ENCODE measurements around the gene VPS52.
A peak's percentile ranks its signal among the peaks of the same experiment; 100 is the strongest.
"Not testable (repeated sequence)": the region's sequence is repeated elsewhere in the genome, so short reads cannot be mapped to it uniquely, and the experiment has no call there.

VPS52 gene

DNA sequence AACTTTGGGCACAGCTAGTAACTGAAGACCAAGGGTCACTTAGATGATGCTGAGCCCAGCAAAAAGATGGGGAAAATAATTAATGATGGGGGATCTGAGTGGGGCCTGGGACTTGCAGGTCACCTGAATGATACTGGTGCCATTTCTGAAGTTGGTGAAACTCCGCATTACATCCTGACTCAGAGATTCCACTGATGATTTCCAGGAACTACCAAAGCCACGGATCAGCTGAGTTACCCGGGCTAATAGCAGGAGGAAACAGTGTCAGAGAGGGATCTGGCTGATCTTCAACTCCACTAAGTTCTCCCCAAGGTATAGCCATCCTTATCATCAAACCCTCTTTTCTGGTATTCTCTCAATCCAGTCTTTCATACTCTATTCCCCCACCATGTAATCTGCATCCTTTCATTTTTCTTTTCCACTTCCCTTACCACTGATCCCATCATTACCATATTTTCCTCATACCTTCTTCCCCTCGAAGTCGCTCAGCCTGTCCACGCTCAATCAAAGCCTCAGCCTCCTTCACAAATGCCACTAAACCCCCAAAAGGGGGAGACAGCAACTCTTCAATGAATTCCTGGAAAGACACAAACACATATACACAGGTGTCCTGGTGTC is 20.2 kb downstream of the VPS52 start:
- DNase-seq (ENCODE audit: low read depth in 1 of 2, low spot score in 1 of 2): no peak

DNA sequence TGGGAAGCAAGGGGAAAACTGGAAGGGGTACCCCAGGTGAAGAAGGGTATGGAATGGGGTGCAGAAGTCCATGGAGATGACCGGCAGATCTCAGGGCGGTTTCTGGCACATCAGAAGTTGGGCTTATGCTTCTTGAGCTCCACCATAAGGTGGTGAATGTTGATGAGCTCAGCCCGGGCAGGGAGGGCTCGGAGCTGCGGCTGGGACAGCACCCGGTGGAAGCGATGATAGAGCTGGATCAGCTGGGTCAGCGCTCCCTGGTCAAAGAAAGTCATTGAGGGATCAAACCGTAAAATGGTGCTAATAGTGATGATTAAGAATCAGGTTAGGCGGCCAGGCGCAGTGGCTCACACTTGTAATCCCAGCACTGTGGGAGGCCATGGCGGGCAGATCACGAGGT is 20.9 kb downstream of the VPS52 start:
- DNase-seq (ENCODE audit: low read depth in 1 of 2, low spot score in 1 of 2): no peak

DNA sequence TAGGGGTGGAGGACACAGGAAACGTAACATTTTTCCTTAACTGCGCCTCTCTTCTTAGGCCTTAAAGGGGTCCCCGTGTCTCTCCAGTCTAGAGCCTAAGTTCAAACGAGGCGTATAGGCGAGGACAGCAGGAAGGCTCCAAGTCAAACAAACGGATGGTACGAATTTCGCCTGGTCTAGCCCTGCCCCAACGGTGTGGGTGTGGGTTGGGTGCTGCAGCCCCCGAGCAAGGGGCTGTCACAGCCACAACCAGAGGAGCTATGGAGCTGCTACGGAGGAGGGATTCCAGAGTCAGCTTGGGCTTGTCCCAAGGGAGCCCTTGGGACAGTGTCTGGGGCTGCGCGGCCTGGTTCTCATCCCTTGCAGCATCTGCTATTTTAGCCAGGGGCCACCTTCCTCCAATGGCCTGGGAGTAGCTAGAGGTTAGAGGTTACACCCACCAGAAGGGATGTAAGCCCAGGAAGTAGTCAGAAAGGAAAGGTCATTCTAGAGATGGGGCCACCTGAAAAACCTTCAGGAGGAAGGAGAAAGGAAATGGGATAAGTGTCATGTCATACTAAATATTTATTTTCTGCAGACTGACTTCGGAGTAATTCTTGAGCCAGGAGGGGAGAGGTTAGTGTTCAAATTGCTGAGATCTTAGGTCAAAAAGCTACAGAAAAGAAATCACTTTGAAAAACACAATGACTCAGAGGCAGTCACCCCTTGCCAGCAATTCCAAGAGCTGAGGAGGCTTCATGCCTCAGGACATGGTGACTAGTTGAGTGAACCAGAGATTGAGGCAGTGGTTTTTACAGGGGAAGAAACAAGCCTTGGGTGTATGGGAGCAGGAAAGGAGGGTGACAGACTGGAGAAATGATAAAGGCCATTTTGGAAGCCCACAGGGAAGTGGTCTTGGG is 21.7 kb downstream of the VPS52 start:
- DNase-seq (ENCODE audit: low read depth in 1 of 2, low spot score in 1 of 2): no peak

DNA sequence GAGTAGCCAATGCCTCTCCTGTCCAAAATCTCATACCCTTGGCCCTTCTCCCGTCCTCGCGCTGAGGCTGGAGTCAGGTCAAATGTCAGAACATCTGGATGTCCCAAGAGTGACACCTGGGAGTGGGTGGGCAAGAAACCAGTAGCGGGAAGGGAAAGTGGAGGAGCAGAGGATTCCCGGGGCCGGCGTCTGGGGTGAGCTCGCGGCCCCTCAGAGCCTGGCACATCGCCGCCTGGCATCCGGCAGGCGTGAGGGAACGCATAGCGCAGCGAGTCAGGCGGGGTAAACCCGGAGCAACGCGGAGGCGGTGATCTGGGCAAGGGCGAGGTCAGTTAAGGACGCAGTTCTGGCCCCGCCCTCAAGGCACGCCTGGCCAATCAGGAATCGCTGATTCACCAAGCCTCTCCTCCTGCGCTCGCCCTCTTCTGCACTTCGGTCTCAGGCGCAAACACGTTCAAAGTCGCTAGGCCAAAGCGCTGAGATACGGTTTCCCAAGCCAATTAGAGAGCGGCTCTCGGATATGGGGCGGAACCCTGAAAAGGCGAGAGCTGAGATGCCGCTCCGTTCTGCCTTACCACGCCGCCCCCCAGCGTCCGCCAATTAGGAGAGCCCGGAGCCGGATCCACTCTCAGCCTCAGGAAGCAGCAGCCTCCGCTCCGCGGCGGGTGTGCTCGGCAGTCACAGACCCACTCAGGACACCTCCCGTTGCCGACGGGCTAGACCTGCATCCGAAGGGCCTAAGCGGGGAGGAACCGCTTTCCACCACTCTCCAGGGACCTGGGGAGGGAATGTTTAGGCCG is 22.5 kb downstream of the VPS52 start:
- peak; percentile 86 for DNase-seq (ENCODE audit: low read depth in 1 of 2, low spot score in 1 of 2)

DNA sequence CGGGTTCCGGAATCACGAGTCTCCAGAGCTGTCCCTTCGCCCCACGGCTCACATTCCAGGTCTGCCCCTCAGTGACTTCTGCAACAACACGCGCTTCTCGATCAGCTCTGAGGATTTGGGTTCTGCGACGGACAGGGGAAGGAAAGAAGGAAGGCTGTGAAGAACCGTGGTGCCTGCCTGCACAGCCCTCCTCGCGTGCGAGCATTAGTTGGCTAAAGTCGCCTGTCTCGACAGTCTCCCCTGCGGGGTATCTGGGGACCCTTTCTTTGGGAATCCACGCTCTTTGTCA is 23.1 kb downstream of the VPS52 start:
- DNase-seq (ENCODE audit: low read depth in 1 of 2, low spot score in 1 of 2): no peak

DNA sequence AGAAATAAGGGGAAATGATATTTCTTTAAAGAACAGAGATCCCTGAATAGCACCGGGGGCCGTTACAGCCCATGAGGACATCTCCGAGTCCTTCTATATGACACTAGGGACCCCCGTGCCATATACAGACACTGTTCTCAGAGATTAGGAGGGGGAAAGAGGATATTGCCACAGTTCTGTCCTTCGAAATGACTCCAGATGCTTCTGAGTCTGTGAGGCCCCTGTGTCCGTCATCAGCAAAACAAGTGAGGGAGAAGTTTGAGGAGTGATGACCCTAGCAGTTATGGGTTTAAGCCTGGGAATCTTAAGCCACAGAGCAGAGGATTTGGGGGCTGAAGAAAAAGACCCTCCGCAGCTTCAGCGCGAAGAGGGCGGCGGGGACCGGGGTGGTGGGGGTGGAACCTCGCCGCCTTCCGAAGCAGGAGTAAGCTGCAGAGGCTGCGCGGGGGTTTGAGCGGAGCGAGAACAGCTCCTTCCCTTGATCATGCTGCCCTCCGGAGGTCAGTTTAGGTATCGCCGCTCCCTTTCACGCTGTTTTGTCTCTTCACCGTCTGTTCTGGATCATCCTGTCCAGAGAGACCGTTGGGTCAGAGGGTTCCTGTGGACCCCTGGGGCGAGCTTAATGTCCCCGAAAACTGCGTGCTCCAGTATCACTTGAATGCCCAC is 23.6 kb downstream of the VPS52 start:
- peak; percentile 78 to 87 for DNase-seq (ENCODE audit: low read depth in 1 of 2, low spot score in 1 of 2)

DNA sequence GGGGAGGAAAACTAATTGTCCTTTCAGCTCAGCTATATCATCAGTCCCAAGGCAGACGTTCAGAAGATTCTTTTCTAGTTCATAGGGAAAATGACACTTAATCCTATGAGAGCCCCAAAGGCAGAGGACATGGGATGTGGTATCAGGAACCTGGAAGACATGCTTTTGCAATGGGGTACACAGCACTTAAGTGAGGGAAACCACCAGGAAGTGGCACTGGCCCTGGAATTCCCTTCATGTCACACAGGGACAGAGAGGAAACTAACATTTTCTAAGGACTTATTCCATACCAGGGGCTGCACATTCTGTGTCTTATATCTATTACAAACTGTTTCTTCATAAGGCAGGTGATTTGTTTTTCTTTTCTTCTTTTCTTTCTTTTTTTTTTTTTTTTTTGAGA is 28.2 kb downstream of the VPS52 start:
- no peak for DNase-seq (ENCODE audit: low read depth in 1 of 2, low spot score in 1 of 2)

DNA sequence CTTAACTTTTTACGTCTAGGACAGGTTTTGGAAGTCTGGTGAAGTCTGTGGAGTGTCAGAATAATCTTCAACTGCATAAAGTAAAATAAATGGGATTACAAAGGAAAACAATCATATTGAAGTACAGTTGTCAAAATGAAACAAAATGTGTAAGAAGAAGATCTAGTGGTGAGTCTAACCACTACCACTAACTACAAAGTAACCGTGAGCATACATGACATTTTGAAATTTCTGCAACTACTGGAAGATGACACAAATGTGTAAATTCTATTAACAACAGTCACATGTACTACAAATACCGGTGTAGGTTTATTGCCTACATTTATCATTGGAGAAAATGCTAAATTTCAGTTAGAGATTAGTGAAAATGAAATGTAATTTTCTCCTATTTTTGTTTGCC is 29.7 kb downstream of the VPS52 start:
- DNase-seq (ENCODE audit: low read depth in 1 of 2, low spot score in 1 of 2): no peak

DNA sequence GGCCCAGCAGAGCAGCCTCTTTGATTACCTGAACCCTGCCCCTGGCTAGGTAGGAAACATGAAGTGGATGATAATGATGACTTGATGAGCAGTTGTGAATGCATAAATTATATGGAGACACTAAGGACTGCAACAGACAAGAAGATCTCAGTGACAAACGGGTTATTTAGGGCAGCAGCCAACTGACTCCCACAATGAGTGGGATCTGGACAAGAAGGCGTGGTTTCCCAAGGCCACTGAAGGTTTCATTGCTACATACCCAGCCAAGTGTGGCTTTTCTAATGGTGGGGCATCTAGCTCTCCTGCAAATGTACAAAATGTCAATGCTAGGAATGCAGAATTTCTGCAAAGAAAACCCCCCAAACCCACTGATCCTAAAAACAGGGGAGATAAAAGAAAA is 33.9 kb downstream of the VPS52 start:
- no peak for DNase-seq (ENCODE audit: low read depth in 1 of 2, low spot score in 1 of 2)

DNA sequence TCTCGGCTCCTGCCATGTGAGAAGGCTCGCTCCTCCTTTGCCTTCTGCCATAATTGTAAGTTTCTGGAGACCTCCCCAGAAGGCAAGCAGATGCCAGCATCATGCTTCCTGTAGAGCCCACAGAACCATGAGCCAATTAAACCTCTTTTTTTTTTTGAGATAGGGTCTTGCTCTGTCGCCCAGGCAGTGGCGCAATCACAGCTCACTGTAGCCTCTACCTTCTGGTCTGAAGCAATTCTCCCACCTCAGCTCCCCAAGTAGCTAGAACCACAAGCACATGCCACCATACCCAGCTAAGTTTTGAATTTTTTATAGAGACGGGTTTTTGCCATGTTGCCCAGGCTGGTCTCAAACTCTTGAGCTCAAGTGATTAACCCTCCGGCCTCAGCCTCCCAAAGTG is 34.8 kb downstream of the VPS52 start:
- DNase-seq (ENCODE audit: low read depth in 1 of 2, low spot score in 1 of 2): no peak

DNA sequence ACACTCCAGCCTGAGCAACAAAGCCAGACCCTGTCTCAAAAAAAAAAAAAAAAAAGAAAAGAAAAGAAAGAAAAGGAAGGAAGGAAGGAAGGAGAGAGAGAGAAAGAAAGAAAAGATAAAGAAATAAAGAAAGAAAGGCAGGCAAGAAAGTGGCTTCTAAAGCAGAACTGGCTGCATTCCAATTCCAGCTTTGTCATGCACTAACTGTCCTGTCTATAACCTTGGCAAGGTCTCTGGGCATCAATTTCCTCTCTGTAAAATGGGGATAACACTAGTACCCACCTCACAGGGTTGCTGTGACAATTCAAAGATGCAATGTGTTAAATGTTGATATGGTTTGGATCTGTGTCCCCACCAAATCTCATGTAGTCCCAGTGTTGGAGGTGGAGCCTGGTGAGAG is 35.3 kb downstream of the VPS52 start:
- no peak for DNase-seq (ENCODE audit: low read depth in 1 of 2, low spot score in 1 of 2)

DNA sequence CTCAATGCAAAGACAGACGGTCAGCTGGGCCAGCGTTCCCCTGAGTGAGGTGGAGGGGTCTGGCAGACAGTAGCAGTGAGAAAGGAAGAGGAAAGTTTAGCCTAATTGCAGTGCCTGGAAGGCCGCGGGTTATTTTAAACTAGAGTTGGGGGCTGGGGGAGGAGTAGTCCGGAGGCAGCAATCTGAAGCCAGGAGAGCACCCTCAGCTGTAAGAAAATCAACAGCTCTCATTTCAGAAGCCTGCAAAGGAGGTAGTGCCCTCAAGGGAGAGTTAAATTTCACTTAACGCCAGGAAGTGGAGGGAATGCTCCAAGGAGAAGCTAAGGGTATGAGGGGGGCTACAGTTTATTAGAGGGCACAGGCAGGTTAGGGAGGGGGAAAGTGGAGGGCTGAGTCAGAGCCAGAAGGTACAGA is 36.4 kb downstream of the VPS52 start:
- no peak for DNase-seq (ENCODE audit: low read depth in 1 of 2, low spot score in 1 of 2)

DNA sequence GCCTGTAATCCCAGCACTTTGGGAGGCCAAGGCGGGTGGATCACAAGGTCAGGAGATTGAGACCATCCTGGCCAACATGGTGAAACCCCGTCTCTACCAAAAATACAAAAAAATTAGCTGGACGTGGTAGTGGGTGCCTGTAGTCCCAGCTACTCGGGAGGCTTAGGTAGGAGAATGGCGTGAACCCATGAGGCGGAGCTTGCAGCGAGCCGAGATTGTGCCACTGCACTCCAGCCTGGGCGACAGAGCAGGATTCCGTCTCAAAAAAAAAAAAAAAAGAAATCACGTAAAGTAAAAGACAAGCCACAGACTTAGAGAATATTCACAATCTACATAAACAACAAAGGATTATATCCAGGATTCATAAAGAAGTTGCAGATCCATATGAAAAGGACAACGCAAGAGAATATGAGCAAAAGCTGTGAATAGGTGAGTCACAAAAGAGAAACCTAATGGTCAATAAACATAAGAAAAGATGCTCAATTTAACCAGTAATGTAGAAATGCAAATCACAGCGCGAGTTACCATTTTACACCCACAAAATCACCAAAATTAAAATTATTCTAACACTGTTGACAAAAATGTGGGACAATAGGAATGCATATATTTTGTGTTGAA is 45.1 kb downstream of the VPS52 start:
- DNase-seq (ENCODE audit: low read depth in 1 of 2, low spot score in 1 of 2): not testable (repeated sequence)

DNA sequence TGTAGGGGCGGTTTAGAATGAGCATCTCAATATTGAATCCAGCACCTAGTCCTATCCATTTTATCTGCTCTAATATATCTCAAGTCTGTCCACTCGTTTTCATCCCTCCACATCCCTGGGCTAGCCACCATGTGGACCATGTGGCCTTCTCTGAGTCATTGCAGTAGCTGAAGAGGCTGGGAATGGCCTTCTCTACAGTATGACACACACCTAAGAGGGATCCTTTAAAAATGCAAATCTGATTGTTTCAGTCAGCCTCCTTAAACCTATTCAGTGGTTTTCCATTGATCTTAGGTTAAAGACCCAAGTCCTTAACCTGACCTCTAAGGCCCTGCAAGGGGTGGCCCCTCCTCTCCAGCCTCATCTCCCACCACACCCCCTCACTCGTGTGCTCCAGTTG is 54.0 kb downstream of the VPS52 start:
- no peak for DNase-seq (ENCODE audit: low read depth in 1 of 2, low spot score in 1 of 2)

DNA sequence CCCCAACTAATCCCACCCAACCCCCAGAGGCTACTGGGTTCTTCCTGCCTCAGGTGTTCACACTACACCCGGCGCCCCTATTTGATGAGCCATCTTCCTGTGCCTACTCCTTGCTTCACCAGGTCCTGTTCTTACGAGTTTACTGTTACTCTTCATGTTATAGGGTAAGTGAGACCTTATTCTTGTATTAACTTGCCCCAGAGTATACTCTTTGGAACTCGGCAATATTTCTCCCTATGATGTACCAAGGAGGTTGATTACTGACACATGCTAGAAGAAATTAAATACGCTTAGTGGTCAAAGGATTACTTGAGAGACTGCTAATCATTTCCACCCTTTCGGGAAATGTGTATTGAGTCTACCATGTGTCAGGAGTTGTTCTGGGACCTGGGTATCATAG is 54.4 kb downstream of the VPS52 start:
- DNase-seq (ENCODE audit: low read depth in 1 of 2, low spot score in 1 of 2): no peak

DNA sequence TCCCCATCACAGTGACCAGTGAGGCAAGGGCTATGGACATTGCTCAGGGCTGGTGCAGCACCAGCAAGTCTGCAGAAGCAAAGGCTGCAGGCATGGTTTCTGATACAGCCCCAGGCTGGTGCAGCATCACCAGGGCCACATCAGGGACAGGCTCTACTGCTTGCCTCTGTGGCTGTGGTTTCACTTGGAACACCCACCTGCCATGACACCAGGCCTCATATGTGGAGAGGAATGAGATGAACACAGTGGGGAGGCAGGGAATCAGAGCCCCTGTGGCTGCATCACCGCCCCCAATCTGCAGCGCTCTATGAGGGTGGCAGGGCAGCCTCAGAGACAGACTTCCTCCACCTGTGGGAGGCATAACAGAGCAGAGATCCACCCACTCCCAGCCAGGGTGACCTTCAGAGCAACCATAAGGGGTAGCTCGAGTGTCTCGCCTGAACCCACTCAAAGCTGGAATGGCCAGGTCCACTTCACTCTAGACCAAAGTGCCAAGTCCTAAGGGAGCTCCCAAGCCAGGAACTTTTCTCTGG is 55.5 kb downstream of the VPS52 start:
- no peak for DNase-seq (ENCODE audit: low read depth in 1 of 2, low spot score in 1 of 2)

DNA sequence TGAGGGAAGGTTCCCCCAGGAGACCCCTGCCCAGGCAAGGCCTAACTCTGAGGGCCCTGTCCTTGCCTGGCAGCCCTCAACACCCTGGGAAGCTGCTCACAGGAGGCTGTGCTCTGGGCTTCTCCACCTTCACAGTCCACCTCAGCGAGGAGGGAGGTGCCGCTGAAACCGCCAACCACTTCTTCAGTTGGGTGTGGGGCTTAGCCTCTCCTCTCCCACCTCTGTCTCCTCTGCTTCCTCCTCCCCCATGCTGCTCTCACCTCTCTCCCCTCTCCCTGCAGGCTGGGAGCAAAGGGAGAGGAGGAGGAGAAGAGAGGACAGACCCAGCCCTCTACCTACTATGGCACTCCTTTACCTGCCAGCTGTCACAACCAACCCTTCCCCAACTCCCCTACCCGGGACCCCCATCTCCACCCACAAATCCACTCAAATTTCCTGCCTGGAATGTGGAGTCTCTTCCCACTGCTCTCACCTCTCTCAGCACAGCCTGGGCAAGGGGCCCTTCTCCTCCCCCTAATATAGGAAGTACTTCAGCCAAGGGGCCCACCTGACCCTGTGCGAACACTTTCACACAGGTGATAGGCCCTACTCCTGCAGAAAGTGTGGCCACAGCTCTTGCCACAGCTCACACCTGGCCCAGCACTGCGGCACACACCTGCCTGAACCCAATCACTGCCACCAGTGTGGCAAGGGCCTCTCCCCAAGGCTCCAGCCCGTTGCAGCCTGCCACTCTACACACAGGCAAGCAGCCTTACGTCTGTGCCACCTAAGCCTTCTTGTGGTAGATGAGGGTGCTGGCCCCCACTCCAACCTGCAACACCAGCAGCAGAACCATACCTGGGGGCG is 56.2 kb downstream of the VPS52 start:
- no peak for DNase-seq (ENCODE audit: low read depth in 1 of 2, low spot score in 1 of 2)

DNA sequence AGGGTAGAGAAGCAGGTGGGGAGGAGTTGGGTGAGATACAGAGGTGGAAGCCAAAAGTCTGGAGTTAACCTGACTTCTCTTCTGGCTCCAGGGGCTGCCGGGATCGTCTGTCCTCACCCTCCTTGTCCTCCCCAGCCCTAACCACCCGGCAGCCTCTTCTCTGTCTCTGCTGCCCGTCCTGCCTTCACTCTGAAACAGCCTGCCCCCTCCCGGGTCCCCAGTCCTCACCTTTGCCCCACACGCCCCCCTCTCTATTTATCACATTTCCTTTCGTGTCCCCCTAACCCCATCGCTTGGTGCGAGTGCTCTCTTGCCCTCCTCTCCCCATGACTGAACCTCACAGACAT is 57.7 kb downstream of the VPS52 start:
- DNase-seq (ENCODE audit: low read depth in 1 of 2, low spot score in 1 of 2): no peak

DNA sequence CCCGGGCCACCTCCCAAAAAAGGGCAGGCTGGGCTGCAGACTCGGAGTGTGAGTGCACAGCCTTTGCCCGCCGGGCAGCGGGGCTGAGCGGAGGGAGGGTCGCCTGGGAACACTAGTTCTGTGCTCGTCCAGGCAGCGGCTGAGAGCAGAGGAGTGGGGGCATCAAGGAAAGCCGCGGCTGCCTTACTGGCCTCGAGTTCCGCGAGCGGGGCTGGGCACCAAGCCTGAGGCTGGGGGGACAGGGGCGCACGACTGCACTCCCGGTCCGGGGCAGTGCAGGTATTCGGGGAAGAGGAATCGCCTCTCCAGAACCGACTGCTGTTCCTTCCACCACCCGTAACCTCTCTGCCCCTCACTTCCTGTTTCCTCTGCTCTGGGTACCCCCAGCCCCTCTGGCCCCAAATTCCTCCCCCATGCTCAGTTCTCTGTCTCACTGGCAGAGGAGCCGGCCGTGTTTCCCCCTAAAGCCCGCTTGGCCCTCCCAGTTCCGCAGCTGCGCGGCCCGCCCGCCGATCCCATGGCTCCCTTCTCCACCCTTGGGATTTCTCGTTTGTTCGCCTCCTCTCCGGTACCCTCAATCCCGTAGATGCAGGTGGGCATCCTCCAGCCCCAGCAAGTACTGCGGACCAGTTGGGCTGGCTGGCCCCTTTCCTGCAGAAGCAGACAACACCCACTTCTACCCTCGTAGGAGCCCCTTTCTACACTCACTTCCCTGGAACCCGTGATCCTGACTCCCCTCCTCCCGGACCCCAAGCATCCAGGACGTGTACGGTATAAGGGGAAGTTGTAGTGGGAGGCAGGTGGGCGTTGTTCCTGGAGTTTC is 58.3 kb downstream of the VPS52 start:
- no peak for DNase-seq (ENCODE audit: low read depth in 1 of 2, low spot score in 1 of 2)

DNA sequence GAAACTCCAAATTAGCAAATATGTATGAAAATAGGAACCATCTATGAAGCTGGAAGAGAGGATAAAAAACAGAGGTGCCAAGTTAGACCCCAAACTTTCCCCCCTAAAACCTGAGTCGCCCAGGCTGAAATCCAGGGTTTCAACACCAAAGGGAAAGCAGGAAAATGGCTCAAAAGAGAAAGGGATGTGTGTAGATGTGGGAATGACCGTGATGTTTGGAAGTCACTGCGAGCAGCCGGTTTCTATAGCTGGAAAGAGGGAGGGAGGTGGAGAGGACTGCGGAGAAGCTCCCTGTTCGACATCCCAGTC is 58.9 kb downstream of the VPS52 start:
- no peak for DNase-seq (ENCODE audit: low read depth in 1 of 2, low spot score in 1 of 2)

All from stimulated activated CD4-positive, alpha-beta T cell treated with anti-CD3 and anti-CD28 coated beads, Interleukin-15, amount 100 ng/mL, for 1 hour (primary cell).